ENCODE measurements around the gene HS1BP3. TPM values are rescaled to one million over a fixed set of nuclear protein-coding genes. Genes with fewer than 3 reads are reported as not detected.

HS1BP3 gene
- total RNA-seq, 1 donor from 2014 or later: 33.6 TPM

DNA sequence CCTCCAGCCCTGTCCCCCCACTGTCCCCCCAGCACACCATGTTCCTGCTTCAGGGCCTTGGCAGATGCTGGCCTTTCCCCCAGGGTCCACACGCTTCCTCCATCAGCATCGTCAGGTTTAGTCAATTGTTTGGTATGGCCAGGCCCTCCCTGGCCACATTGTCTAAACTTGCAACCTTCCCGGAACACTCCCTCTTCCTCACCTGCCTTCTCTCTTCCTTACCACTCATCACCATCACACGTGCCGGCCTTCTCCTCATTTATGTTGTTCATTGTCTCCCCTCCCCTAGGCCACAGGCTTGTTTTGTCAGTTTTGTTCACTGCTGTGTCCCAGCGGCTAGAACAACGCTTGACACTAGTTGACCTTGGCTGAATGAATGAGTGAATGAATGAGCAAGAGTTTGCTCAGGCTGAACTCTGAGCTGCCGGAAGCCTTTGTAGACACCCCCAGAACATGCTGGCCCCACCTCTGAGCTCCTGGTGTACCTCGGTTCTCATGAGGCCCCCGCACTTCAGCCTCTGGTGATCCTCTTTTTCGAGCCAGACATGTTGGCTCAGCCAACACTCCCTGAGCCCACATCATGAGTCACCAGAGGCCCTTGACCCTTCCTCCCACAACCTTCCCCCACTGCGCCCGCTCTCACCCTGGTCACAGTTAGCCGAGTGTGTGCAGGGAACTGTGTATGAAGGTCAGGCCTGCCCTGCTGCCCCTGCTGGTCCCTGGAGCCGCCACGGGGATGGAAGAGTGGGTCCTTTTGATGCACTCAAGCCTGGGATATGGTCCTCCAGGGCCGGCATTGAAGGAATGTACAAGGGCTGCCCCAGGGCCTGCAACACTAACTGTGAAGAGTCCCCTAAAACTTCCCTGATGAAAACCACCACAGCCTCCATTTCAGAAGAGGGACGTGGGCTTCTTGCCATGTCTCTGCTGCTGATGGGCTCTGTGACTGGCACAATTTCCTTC lies 57.5 kb downstream of the HS1BP3 start:
- peaks cover 30% of the 10 kb centered on the region for H3K4me1 Mint-ChIP-seq (ENCODE audit: unreplicated experiment)
- H3K4me3 Mint-ChIP-seq (ENCODE audit: unreplicated experiment): no peak overlapping the region
- TF ChIP-seq, protein P1, sequence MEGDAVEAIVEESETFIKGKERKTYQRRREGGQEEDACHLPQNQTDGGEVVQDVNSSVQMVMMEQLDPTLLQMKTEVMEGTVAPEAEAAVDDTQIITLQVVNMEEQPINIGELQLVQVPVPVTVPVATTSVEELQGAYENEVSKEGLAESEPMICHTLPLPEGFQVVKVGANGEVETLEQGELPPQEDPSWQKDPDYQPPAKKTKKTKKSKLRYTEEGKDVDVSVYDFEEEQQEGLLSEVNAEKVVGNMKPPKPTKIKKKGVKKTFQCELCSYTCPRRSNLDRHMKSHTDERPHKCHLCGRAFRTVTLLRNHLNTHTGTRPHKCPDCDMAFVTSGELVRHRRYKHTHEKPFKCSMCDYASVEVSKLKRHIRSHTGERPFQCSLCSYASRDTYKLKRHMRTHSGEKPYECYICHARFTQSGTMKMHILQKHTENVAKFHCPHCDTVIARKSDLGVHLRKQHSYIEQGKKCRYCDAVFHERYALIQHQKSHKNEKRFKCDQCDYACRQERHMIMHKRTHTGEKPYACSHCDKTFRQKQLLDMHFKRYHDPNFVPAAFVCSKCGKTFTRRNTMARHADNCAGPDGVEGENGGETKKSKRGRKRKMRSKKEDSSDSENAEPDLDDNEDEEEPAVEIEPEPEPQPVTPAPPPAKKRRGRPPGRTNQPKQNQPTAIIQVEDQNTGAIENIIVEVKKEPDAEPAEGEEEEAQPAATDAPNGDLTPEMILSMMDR (IDR thresholded peaks at IDR 0.05; ENCODE audit: unreplicated experiment): no peak
- no peak for DNase-seq (ENCODE audit: low spot score)
- H3K27me3 Mint-ChIP-seq (ENCODE audit: unreplicated experiment): peaks cover 21% of the 10 kb centered on the region
- no peaks in the 10 kb centered on the region for H3K36me3 Mint-ChIP-seq (ENCODE audit: low read depth, unreplicated experiment)
- peak overlapping the region; percentile 2 for H3K27ac Mint-ChIP-seq (ENCODE audit: unreplicated experiment)
- H3K9me3 Mint-ChIP-seq (ENCODE audit: unreplicated experiment): no peaks in the 10 kb centered on the region

DNA sequence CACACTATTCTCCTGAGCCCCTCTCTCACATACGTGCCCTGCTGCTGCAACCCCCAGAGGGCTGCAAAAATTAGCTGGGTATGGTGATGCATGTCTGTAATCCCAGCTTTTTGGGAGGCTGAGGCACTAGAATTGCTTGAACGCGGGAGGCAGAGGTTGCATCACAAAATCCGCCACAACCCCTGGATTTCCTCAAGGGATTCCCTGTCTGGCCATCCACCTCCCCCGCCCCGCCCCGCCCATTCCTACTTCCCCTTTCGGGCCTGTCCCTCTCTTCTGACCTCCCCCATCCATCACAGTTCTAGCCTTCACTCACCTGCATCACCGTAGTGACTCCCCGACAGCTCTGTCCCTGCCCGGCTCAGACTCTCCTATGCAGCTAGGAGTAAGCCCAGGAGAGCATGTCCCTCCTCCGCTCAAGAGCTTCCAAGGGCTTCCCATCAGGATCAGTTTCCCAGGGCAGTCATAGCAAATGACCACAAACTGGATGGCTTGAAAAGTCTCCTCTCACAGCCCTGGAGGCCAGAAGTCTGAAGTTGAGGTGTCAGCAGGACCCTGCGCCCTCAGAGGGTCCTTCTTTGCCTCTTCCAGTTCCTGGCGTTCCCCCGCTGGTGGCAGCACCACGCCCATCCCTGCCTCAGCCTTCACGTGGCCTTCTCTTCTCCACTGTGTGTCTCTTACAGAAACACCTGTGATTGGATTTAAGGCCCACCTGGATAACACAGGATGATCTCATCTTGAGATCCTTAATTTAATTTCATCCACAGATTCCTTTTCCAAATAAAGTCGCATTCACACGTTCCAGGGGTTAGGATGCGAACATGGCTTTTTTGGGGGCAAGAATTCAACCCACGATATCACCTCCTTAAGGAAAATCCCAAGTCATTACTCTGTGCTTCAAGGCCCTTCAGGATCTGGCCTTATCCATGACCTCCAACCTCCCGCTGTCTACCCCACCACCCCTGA lies 58.5 kb downstream of the HS1BP3 start:
- Mint-ChIP-seq H3K4me3 (ENCODE audit: unreplicated experiment) (no peak overlapping the region), H3K27ac (ENCODE audit: unreplicated experiment) (no peak overlapping the region), H3K4me1 (ENCODE audit: unreplicated experiment) (peaks cover 22% of the 10 kb centered on the region), H3K9me3 (ENCODE audit: unreplicated experiment) (no peaks in the 10 kb centered on the region), H3K27me3 (ENCODE audit: unreplicated experiment) (peaks cover 19% of the 10 kb centered on the region), H3K36me3 (ENCODE audit: low read depth, unreplicated experiment) (no peaks in the 10 kb centered on the region)
- no peak for DNase-seq (ENCODE audit: low spot score)
- TF ChIP-seq, protein P1 (IDR thresholded peaks at IDR 0.05; ENCODE audit: unreplicated experiment): no peak

DNA sequence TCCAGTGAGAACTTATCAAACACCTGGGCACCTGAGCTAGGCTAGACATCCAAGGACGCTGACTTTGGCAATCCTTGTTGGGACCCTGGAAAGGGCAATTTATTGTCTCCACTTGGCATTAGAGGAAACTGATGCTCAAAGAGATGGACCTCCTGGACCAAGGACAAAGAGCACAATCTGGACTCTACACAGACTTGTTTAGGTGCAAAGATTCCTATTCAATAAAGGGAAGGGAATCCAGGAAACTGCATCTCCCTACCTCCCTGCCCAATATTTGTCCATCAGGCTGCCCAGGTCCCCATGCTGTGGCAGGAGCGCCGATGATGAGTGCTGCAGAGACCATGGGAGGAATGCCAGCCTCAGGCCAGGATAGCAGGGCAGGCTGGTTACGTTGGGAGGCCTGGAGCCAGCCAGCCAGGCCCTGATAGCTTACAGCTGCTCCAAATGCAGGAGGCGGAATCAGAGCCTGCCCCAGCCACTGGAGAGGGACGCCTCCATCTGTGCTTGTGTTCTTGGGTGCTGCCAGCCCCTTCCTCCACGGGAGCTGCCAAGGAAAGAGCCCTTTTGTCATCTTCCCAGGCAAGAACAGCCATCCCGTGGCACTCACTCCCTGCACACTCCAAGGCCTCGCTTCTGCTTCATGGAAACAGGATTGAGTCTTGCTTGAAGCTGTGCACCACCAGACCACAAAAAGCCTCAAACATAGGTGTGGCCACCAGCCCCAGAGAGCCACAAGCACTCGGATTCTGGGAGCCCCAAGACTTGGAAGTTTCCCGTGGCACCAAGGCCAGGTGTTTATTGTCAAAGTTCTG lies 60.0 kb downstream of the HS1BP3 start:
- Mint-ChIP-seq H3K9me3 (ENCODE audit: unreplicated experiment) (no peaks in the 10 kb centered on the region), H3K27me3 (ENCODE audit: unreplicated experiment) (peaks cover 17% of the 10 kb centered on the region), H3K4me1 (ENCODE audit: unreplicated experiment) (peaks cover 23% of the 10 kb centered on the region), H3K36me3 (ENCODE audit: low read depth, unreplicated experiment) (no peaks in the 10 kb centered on the region), H3K4me3 (ENCODE audit: unreplicated experiment) (no peak overlapping the region), H3K27ac (ENCODE audit: unreplicated experiment) (no peak overlapping the region)
- TF ChIP-seq, protein P1 (IDR thresholded peaks at IDR 0.05; ENCODE audit: unreplicated experiment): no peak
- DNase-seq (ENCODE audit: low spot score): no peak

DNA sequence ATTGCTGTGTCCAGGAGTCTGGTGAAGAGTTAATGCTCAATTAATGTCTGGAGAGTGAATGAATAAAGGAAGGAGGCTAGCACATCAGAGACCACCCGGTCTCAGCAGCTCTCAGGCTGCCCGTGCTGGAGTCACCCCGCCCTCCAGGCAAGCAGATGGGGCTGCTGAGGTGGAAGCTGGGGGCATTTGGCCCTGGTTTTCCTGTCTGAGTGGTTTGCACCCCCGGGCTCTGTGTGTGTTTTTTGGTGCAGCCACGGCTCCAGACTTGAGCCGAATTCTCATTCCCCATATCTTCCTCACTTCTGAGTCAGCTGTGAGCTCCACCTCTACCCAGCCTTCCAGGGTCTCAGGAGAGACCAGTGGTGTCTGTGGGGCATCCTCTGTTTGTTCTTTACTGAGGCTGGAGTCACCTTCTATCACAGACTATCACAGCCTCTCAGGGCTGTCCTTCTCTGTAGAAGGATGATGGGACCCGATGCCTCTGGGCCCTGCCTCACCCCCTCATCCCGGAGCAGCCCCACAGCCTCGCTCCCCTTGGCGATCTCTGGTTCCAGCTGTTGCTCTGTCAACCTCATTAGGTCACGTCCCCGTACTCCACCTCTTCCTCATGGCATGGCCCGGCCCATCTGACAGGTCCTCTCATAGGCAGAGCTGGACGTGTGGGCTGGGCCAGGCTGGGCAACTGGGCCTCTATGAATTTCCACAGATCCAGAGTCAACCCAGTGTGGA lies 60.8 kb downstream of the HS1BP3 start:
- TF ChIP-seq, protein P1 (IDR thresholded peaks at IDR 0.05; ENCODE audit: unreplicated experiment): no peak
- DNase-seq (ENCODE audit: low spot score): no peak
- H3K4me3 Mint-ChIP-seq (ENCODE audit: unreplicated experiment): no peak overlapping the region
- no peaks in the 10 kb centered on the region for H3K36me3 Mint-ChIP-seq (ENCODE audit: low read depth, unreplicated experiment)
- H3K9me3 Mint-ChIP-seq (ENCODE audit: unreplicated experiment): no peaks in the 10 kb centered on the region
- H3K27ac Mint-ChIP-seq (ENCODE audit: unreplicated experiment): no peak overlapping the region
- H3K4me1 Mint-ChIP-seq (ENCODE audit: unreplicated experiment): peaks cover 25% of the 10 kb centered on the region
- H3K27me3 Mint-ChIP-seq (ENCODE audit: unreplicated experiment): peaks cover 18% of the 10 kb centered on the region

Measured in endothelial cell (in vitro differentiated cells).